ENCODE measurements around the gene WDFY2. TPM values are rescaled to one million over a fixed set of nuclear protein-coding genes. Genes with fewer than 3 reads are reported as not detected.

Gene WDFY2
- total RNA-seq, 1 experiment from 2014 or later, result 25.7 TPM

- no peak for TF ChIP-seq ATF6 (CRISPR knock-in tag; IDR thresholded peaks at IDR 0.05)
- TF ChIP-seq ETV6 (CRISPR knock-in tag; IDR thresholded peaks at IDR 0.05), result no peak
Observed at GRCh38 chr13:51549050-51549449, 35.2 kb upstream of the WDFY2 start (continued).

GRCh38 chr13:51549593-51549992 lies 34.7 kb upstream of the WDFY2 start:
- Mint-ChIP-seq H3K36me3 (no peaks in the 10 kb centered on the region), H3K9me3 (0 out of 2 replicates have a peak, but pooled peaks cover 4% of the 10 kb centered on the region), H3K27ac (no peak overlapping the region), H3K4me3 (no peak overlapping the region), H3K27me3 (ENCODE audit: low read depth) (no peaks in the 10 kb centered on the region), H3K4me1 (peaks cover 9% of the 10 kb centered on the region)
- no peak for TF ChIP-seq NR3C1 (CRISPR knock-in tag; conservative IDR thresholded peaks at IDR 0.05; ENCODE audit: low read depth)
- TF ChIP-seq AFF4 (CRISPR knock-in tag; IDR thresholded peaks at IDR 0.05; ENCODE audit: borderline replicate concordance), result no peak
- POLR2A ChIA-PET, result no interaction called here
- CTCF ChIA-PET, result no interaction called here
- no peak for ATAC-seq
- no peak for DNase-seq (ENCODE audit: low spot score)

GRCh38 chr13:51550151-51550550 lies 34.1 kb upstream of the WDFY2 start:
- ChIA-PET POLR2A (no interaction called here), CTCF (interaction anchor here (1.6 kb wide), 1 partner anchor 105 kb away, joined by 6 read pairs; no protein-coding TSS in a partner anchor)
- no peak overlapping the region for H3K27ac Mint-ChIP-seq
- no peak for DNase-seq (ENCODE audit: low spot score)
- TF ChIP-seq ZNF532 (CRISPR knock-in tag; IDR thresholded peaks at IDR 0.05; ENCODE audit: borderline replicate concordance) (no peak), ZNF423 (CRISPR knock-in tag; IDR thresholded peaks at IDR 0.05) (no peak), ELF4 (CRISPR knock-in tag; IDR thresholded peaks at IDR 0.05; ENCODE audit: low read depth) (no peak), CDX4 (CRISPR knock-in tag; IDR thresholded peaks at IDR 0.05; ENCODE audit: borderline replicate concordance) (no peak), TCF7 (CRISPR knock-in tag; IDR thresholded peaks at IDR 0.05; ENCODE audit: low read depth) (no peak), JAZF1 (CRISPR knock-in tag; IDR thresholded peaks at IDR 0.05) (no peak), NR2C2 (CRISPR knock-in tag; IDR thresholded peaks at IDR 0.05) (no peak), FOXJ3 (CRISPR knock-in tag; IDR thresholded peaks at IDR 0.05; ENCODE audit: borderline replicate concordance) (no peak), SMAD3 (CRISPR knock-in tag; IDR thresholded peaks at IDR 0.05; ENCODE audit: borderline replicate concordance) (no peak), ZNF263 (CRISPR knock-in tag; IDR thresholded peaks at IDR 0.05; ENCODE audit: low read depth) (no peak), RORB (CRISPR knock-in tag; IDR thresholded peaks at IDR 0.05) (no peak), FOXP1 (CRISPR knock-in tag; IDR thresholded peaks at IDR 0.05; ENCODE audit: borderline replicate concordance) (no peak)
- H3K36me3 Mint-ChIP-seq, result no peaks in the 10 kb centered on the region
- peaks cover 9% of the 10 kb centered on the region for H3K4me1 Mint-ChIP-seq
- ATAC-seq, result no peak
- 0 out of 2 replicates have a peak, but pooled peaks cover 4% of the 10 kb centered on the region for H3K9me3 Mint-ChIP-seq
- H3K4me3 Mint-ChIP-seq, result no peak overlapping the region
- H3K27me3 Mint-ChIP-seq (ENCODE audit: low read depth), result no peaks in the 10 kb centered on the region

All from WTC11 (cell line).